Astrocyte of the hippocampus (primary cell): ENCODE measurements around the gene CABLES2.
"Not testable (repeated sequence)": the region's sequence is repeated elsewhere in the genome, so short reads cannot be mapped to it uniquely, and the experiment has no call there.

Experiments
- DNase-seq: peaks from one replicate; pipeline ENCODE4 v3.0.0; 2011; ENCODE audit warnings: low read depth, low spot score

CABLES2 gene

DNA sequence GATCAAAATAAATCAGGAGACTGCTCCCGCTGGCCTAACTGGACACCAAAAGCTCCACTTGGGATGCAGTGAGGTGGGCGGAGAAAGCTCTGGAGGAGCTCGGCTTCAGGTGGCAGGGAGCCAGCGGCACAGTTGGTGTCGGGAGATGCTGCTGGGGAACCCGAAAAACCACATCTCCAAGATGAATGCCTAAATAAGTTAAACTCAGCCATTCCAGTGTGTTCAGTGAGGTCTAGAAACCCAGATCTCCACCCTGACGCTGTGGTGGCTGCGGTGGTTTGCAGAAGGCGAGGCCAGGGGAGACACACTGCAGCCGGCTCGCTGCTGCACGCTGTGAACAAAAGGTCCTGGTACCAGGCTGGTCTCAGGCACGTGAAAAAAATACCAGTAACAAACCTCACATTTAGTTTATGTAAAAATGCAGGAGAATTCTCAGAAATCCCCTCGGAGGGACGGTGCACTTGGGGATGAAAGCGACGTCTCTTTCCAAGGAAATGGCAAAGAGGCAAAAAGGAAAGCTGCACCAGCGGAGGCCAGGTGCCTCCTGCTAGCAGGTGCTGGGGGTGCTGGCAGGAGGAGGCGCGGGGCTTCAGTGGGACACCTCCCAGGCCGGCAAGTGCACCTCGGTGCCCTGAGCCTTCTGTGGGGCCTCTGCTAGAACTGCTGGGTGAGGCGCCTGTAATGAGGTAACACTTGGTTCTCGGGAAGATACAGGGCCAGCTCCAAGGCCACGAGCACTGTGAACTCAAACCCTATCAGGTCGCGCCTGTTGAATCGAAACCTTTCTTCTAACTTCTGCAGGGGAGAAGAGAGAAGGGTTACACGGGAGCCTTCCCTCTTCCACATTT, 16.5 kb downstream of the CABLES2 start:
- no peak for DNase-seq

DNA sequence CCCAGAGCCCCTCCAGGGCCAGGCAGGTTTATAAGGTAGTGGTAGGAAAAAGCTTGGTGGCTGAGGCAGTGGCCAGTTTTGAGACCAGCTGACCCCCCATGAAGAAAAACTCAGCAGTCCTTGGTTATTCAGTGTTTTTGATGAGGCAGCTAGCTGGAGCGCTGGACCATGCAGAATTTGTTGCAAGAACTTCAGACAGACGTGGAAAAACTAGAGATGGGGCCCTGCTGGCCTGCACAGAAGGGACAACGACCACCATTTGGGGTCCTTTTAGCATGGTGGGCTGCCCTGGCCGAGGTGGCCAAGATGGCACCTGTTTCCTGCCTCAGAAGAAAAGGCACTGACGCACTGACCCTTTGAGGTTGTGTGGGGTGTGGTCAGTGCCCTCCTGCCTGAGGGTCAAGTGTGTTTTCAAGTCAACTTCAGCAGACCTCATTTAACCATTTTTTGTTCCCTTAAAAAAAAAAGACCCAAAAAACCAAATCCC, 17.4 kb downstream of the CABLES2 start:
- no peak for DNase-seq

DNA sequence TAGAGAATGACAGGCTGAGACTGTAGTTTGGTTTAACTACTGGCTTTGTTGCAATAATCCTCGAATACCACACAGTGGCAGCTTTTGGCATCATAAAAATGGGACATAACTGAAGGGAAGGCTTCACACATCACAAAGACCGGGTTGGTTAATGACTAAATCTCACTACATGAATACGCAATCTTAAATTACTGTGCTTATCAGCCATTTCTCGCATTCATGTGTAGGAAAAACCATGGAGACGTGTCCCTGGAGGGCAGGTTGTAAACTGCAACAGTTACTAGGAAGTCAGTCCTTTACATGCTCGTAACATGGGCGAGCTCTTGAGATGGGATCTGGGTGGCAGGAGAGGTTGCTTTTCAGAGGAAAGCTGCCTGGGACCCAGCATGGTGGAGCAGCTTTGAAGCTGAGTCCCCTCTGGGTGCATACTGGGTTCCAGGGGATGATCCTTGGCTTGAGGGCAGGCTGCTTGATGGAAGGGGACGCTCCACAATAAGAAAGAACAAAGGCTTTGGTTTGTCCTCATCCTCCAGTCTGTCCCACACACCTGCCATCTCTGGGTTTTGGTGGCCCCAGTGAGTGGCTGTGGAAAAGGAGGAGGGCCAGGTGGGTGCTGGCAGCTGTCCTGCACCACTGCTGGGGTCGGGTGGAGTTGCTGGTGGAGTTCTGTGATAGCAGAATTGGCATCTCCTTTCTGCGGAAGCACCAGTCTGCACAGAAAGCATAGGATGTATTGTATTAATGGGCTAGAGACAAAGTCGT, 18.1 kb downstream of the CABLES2 start:
- no peak for DNase-seq

DNA sequence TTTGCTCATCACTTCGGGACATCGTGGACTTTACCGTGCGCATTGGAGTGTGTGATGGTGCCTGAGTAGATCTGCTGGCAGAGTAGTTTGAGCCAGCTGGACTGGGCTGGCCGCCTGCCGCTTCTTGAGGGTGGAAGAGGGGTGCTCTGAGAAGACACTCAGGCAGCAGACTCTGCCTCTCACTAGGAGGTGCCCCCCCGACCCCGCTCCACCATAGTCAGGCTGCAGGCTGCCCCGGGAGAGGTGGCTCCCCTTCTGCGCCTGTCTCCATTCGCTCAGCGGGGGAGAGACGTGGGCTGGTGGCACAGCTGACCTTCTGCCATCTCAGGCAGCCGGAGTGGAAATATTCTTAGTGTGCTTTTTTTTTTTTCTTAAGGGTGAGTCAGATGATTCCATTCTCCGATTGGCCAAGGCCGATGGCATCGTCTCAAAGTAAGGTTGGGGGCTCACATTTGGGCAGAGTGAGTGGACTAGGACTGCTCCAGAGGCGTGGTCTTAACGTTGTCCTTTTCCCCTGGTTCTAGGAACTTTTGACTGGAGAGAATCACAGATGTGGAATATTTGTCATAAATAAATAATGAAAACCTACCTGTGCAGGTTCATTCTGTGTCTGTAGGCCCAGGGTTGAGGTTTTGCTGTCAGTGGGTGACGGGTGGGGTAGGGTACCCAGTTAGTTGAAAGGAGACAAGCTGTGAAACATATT, 19.0 kb downstream of the CABLES2 start:
- no peak for DNase-seq

DNA sequence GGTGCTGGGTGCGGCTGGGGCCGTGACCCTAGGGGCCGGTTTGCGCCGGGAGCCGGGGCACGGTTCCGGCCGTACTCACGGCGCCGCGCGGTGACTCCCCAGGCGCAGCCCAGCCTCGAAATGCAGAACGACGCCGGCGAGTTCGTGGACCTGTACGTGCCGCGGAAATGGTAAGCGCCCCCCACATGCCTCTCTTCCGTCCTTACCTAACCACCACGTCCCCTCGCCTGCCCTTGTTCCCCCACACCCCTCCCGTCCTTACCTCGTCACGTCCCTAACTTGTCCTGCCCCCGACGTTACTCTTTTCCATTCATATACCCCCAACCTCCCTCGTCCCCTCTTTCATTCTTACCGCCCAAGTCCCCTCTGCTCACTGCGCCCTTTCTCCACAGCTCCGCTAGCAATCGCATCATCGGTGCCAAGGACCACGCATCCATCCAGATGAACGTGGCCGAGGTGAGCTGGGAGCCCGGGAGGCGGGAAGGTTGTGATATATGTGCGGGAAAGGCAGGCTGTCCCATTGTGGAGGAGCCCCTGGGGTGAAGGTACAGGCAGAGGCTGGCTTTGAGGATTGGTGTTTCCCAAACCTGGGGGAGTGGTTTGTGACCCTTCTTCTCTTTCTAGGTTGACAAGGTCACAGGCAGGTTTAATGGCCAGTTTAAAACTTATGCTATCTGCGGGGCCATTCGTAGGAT, 19.7 kb downstream of the CABLES2 start:
- no peak for DNase-seq

DNA sequence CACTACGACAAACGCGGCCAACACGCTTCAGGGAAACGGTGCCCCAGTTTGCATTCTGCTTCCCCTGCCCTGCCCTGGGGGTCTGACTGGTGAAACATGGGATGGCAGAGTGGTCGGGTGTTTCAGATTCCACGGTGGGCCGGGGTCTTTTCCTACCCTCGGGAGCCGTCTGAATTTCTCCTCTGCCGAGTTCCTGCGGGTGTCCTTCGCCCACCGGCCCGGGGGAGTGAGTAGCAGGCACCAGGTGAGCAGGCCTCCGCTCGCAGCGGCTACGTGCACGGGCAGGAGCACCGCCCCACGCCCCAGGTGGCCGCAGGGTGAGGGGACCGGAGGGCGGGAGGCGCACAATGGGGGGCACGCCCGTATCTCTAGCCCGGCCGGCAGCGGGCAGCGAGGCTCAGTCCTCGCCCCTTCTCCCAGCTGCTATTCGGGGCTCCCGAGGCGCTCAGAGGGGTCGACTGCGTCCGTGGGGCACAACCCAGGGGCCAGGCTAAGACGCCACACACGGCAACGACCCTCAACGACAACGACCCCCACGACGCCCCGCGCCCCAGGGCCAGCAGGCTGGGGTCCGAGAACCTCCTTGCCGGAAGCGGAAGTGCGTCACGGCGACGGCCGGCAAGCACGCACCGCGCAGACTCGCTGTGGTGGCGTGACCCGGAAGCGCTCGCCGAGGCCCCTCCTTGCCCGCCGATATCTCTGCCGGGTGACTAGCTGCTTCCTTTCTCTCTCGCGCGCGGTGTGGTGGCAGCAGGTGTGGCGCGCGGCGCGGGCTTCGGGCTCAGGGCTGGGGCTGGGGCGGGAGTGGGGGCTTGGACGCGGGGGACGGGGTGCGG, 20.5 kb downstream of the CABLES2 start, which contains the start of gene RPS21:
Gene RPS21 (plus strand): TSS at position 721 of the 836 bp plus-strand sequence. CDS start 236 bp downstream, outside the sequence.
- peak; percentile 97 for DNase-seq

DNA sequence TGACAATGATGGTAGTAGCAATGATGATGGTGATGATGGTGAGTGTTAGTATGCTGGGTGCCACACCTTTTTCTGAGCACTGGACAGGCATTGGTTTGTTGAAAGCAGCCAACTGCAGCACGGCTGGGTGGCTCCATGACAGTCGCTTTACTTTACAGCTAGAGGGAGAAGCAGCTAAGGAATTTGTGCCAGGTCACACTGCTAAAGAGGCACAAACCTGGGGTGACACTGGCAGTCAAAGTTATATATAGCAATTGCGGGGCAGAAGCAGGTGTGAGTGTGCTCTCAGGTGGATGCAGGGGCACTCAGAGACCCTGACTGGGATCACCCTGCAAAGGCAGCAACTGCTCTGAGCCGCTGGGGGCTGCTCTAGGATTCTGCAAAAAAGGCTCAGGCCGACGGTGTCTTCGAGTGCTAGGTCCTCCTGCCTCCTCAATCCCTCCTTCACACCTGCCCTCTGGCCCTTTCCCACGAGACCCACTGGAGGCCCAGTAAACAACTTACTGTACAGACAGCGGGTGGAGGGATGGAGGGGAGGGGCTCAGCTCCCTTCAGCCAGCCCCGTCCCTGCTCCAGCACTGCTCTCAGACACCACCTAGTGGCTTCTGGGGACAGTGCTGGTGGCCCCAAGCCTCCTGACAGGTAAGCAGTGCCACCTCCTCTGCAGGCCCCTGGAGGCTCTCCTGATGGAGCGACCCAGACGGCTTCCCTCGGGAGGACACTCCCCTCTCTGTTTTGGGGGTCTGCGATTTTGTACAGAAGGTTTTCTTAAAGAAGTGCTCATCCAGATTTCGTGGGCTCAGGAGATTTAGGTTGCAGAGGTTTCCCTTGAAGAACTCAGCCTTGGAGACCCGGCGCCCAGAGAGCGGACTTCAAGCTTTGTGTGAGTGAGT, 24.5 kb downstream of the CABLES2 start:
- DNase-seq = peak; percentile 90

DNA sequence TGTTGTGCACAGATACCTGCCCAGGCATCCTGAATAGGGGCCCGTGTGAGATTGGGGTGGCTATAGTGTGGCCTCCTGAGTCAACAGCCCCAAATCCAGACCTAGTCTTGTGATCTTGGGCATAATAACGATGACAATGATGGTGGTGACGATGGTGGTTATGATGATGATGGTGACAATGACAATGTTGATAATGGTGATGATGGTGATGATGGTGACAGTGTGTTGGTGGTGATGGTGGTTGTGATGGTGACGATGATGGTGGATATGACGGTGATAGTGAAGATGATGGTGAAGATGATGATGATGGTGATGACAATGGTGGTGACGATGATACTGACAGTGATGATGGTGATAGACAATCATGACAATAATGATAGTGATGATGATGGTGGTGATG, 25.2 kb downstream of the CABLES2 start:
- DNase-seq = no peak

DNA sequence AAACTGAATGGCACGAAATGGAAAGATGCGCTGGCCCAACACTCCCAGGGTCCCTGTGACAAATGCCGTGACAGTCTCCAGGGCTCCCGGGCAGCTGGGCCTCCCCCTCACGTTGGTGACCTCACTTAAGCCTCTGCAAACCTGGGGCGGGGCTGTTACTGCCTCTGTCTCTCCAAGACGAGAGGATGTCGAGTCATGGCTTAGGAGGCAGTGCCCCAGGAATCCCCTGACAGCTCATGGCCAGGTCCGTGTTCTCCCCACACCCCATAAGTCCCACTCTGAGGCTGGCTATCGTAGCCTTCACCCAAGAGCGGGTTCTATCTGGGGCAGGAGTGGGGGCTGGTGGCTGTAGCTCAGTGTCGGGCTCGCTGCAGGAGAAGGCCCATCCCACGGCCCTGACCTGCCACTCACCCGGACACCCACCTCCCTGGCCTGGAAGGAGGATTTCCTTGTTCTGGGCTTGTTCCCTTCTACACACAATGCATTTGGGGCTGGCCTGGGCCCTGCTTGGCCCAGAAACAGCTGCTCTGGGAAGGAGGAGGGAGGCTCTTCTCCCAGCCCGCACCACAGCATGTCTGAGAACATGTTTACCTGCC, 25.8 kb downstream of the CABLES2 start:
- DNase-seq = peak; percentile 45

DNA sequence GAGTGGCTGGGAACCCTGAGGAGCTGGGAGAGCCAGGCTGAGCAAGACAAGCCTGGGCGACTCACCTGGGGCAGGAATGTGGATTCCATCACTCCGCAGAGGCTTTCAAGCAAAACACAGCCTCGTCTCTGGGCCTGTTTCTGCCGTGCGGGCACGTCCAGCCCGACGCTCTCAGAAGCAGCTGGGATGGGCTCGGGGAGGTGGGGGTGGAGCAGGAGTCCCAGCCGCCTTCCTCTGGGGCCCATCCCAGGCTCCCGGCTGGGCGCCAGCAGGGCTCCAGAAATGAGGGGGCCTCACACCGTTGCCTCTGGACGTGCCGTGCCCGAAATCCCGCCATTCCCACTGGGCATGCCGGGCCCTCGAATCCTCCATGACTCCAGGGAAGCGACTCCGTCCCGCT, 28.9 kb downstream of the CABLES2 start:
- peak; percentile 61 for DNase-seq

DNA sequence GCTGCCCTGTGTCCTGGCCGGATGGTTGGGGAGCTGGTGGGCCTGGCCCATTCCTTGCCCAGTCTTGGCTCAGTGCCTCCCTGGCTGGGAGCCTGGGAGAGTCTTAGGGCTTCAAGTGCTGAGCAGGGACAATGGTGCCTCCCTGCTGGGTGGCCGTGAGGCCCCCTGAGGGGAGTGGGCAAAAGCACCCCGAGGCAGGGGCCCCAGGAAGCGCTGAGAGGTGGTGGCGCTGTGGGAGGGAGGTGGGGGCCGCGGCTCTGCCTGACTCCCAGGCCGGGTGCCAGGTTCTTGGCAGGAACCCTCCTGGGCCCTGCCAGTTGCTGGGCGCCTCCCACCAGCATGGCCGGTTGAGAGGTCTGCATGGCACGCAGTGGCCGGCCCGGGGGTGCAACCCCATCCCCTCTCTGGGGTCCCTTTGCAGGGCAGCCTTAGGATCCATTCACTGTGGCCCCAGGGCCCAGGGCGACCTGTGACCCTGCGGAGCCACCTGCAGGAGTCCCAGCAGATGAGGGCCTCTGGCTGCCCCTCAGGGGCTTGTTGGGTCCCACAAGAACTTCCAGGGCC, 29.4 kb downstream of the CABLES2 start:
- DNase-seq = peak; percentile 61

DNA sequence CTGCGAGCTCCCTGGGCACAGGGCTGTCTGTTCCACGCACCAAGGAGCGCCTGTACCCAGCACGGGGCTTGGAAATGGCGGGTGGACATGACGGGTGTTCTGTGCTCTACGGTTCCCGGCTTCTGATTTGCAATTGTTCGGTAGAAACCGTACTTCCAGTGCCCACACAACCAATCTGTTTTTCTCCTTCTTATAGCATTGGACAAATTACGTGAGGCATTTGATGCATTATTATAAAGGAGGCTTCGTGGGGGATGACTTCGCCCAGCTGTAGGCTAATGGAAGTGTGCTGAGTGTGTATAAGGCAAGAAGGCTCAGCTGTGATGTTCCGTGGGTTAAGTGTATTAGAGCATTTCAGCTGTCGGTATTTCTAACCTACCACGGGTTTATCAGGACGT, 30.0 kb downstream of the CABLES2 start:
- DNase-seq = no peak

DNA sequence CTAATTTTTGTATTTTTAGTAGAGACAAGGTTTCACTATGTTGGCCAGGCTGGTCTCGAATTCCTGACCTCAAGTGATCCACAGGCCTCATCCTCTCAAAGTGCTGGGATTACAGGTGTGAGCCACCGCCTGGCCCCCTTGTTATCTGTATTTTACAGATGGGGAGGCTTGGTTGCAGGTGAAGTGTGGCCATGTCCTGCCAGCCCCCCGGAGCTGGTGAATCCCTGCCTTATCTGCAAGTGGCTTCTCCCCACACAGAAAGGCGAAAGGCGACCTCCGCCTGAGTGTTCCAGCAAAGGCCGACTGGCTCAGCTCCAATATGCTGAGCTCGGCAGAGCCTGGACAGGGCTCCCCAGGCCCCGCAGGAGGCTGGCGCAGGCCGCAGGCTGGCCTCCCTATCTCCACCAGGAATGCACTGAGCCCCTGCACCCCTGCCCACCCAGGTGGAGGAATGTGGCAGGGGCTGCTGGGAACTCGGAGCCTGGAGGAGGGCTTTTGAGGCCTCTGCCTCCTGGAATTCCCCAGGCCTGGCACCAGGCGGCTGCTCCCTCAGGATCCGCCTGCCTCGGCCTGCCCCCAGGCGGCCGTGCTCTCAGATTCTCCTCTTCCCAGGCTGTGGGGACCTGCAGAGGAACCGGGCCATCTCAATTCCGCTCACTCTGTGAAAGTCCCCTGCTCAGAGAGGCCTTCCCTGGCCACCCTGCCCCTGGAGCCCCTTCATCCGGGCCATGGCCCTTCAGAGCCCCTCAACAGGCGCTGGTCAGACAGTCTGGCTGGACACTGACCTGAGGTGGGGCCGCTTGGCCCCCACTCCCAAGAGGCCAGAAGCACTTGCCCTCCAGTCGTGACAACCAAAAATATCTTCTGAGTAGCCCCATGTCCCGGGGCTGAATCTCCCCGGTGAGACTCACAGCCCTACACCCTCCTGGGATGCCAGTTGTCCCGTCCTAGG, 30.7 kb downstream of the CABLES2 start:
- peak; percentile 94 for DNase-seq

DNA sequence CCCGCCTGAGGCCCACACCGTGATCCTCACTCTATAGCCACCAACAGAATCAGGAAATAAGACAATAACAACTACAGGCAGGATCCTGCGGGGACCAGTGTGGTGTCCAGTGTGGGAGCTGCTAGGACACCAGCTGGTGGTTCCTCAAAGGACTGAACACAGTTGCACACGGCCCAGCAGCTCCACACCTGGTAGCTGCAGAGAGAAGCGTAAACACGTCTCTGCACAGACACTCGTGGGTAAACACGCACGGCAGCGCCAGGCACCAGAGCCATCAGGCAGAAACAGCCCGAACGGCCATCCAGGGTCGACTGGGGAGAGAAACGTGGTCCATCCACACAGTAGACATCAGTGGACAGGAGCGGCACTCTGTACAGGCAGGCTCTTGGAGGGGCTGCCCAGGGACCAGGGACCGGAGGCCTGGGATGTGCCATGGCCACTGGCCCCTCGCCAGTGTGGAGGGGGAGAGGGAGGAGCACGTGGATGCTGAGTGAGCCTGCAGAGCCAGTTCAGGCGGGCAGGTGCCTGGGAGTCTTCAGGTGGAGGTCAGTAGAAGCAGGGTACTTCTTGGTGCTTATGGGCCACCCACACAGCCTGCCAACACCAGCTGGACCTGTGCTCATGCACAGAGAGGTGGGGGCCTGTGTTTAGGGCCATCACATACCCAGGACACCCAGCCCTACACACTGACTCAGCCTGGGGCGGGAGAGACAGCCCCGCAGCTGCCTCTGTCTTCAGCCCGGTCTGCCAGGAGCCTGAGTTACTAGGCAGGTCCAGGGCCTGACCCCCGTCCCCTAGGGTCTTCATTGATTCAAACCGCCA, 32.5 kb downstream of the CABLES2 start:
- no peak for DNase-seq

DNA sequence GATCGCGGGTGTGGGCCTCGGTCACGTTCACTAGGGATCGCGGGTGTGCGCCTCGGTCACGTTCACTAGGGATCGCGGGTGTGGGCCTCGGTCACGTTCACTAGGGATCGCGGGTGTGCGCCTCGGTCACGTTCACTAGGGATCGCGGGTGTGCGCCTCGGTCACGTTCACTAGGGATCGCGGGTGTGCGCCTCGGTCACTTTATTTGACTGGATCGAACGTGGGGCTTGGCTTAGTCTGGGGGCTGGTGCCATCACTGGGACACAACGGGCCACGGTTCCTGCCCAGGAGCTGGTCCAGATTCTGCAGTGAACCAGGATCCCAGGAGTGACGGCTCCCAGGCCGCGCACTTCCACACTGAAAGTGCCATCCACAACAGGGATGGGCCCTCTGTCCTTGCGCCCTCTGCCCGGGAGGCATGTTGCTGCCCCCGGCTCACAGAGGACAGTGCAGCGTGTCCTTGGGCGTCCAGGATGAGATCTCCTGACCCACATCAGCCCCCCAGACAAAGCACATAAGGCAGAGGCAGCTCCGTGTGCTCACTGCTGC, 33.4 kb downstream of the CABLES2 start:
- DNase-seq = not testable (repeated sequence)
